Left forelimb (tissue), 1 donor: ENCODE data around the gene BRICD5.
"Not testable (repeated sequence)": the region's sequence is repeated elsewhere in the genome, so short reads cannot be mapped to it uniquely, and the experiment has no call there.

ENCODE experiments used
- DNase-seq: peaks from one replicate; pipeline ENCODE4 v3.0.0-alpha.2; 2018; ENCODE audit warnings: low spot score

Gene BRICD5

DNA sequence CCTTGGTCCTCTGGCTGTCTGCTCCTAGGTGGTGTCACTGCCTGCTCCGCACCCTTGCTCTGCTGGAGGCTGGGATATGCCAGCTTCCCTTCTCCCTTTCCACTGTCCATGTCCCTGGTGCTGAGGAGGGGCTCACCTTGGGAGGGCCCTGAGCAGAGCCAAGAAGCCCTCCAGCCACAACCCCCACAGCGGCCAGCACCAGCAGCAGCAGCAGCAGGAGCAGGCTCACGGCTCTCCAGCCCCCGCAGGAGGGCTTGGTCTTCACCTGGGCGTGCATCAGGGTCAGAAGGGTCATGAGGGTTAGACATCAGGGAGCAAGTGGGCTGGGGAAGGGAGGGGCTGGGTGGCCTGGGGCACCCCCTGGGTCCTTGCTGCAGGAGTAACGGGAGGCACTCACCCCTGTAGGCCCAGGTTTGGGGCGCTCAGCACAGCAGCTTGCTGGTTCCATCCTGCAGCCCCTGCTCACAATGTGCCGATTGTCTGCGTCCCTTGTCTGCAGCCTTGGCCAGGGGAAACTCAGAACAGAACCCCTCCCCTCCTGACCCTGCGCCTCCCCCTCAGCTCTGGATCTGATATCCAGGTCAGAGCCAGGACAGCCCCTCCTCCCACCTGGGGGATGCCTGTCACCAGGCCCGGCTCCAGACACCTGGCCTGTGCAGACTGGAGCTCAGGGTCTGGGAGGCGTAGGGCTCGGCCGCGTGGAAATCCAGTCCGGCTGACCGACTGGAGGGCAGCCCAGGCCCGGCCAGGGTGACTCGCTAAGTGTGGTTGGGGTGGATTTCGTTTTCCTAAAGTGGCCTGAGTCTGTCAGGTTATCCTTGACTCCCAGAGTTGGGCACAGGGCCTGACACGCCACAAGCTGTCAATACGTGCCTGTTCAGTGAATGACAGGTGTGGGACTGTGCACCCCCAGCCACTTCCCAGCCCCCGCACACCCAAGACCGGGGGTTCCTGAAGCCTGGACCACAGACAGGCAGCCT is at the start of gene BRICD5:
Gene BRICD5 (minus strand): TSS at position 478 of the 980 bp plus-strand sequence. CDS start 30 bp downstream, at position 448.
- DNase-seq, result no peak

DNA sequence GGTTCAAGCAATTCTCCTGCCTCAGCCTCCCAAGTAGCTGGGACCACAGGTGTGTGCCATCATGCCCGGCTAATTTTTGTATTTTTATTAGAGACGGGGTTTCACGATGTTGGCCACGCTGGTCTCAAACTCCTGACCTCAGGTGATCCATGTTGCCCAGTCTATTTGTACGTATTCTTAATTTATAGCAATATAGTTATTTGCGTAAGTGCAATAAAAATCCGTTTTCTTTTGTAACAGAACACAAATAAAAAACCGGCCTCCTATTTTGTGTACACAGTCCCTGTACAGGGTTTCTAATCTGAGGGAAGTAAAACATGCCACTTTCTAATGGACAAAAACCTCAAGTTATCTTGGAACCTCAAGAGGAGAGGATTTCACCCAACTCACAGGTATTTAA is 49.6 kb upstream of the BRICD5 start:
- DNase-seq, result no peak

DNA sequence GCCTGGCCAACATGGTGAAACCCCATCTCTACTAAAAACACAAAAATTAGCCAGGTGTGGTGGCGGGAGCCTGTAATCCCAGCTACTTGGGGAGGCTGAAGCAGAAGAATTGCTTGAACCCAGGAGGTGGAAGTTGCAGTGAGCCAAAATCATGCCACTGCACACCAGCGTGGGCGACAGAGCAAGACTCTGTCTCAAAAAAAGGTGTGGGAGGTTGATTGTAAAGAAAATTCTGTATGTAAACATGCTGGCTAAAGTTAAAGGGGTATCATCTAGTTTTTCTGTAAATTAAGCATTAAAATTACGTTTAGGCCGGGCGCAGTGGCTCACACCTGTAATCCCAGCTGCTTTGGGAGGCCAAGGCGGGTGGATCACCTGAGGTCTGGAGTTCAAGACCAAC is 47.9 kb upstream of the BRICD5 start:
- DNase-seq, result not testable (repeated sequence)

DNA sequence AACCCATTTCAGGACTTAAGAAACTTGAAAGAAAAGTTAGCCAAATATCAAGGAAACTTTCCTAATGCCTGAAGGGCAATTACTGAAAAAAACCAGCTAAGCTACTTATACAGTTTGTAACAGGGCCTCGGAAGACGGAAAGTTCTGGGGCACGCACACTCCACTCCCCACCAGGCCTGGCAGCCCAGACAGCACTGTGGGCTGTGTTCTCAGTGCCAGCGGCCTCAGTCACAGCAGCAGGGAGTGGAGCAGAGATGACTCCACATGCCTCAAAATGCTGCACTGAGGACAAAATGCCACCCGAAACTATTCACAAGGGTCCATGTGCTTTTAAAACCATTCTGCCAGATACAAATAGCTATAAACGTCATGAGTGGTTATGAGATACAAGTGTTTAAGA is 47.1 kb upstream of the BRICD5 start:
- no peak for DNase-seq

DNA sequence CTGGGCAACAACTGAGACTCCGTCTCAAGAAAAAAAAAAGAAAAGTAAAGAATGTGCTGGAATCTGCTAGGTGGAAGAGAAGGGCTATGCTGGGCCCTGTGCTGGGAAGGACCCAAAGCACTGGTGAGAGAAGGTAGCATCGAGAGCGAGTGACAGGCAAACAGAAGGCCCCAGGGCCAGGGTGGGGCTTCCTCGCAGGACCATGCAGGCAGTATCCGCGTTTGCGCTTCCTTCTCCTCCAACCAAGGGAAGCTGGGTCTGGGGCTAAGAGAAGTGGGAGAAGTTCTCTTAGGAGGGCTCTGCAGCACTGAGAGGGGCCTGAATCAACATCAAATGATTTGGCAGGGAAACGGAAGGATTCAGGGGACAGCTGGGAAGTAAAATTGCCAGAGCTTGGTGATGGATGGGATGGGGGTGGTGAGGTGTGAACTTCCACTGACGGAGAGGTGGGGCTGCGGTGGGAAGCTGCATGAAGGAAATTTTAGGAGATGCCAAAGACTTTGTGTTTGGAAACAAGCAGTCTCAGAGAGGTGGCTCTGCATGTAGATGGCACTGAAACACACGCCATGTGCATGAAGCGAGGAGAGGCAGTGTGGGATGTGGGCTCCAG is 46.0 kb upstream of the BRICD5 start:
- no peak for DNase-seq

DNA sequence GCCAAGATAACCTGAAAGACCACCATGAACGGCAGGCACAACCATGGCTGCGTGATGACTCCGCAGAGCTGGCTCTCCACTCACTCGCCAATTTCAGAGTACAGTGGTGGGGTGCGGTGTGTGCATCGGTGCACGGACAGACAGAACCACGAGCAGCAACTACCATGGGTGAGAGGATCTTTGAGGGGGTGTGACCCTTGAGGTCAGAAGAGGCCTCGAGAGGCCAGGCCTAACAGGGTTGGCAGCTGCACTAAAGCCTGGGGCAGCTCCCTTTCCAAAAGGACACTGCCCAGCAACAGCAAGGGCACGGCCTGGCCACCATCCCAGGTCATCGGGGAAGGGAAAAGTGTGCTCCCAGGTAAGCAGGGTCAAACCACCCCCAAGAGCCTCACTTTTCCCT is 42.6 kb upstream of the BRICD5 start:
- no peak for DNase-seq

DNA sequence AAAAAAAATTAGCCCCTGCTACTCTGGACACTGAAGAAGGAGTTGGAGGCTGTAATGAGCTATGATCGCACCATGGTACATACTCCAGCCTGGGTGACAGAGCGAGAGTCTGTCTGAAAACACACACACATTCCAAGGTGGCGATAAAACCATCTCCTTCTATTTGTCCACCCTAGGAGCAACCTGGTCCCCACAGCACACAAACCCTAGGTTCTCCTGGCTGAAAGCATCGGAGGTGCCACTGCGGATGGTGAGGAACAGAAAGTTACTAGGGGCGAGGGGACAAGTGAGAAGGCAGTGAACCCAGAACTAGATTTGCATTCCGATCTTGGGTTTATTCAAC is 42.1 kb upstream of the BRICD5 start:
- DNase-seq, result no peak

DNA sequence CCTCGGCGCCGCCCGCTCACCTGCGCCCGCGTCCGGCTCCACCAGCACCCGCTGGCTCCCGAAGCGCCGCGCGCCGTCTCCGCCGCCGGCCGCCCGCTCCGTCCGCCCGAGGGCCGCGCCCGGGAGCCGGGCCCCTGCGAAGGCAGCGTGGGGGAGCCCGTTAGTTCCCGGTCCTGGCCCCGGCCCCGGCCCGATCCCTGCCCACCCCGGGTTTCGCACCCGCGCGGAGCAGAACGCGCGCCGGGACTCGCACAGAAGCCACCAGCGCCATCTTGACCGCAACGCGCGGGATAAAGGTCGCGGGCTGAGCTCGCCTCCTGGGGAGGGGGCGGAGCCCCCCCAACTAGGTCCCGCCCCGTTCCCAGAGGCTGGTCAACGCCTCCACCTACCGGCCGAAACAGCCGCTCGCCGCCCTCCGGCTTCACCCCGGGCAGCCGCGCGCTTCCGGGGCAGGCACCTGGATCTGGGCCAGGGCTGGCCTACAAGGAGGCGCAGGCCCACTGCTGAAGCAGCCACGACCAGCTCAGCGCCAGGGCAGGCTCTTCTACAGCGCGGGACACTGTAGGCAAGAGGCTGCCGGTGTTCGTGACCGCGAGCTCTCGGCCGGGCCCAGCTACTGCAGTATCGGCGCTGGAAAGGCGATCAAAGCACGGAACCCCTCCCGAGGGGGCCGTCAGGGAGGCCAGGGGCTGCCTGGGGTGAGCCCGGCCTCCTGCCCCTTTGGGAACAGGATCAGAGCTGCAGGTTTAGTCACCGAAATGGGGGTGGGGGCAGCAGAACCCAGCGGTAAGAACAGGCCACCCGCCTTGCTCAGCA is 40.8 kb upstream of the BRICD5 start, which contains the start of gene ECI1:
Gene ECI1 (minus strand): TSS at position 292 of the 816 bp plus-strand sequence. CDS start 21 bp downstream, at position 271.
- DNase-seq, result peak; percentile 95

DNA sequence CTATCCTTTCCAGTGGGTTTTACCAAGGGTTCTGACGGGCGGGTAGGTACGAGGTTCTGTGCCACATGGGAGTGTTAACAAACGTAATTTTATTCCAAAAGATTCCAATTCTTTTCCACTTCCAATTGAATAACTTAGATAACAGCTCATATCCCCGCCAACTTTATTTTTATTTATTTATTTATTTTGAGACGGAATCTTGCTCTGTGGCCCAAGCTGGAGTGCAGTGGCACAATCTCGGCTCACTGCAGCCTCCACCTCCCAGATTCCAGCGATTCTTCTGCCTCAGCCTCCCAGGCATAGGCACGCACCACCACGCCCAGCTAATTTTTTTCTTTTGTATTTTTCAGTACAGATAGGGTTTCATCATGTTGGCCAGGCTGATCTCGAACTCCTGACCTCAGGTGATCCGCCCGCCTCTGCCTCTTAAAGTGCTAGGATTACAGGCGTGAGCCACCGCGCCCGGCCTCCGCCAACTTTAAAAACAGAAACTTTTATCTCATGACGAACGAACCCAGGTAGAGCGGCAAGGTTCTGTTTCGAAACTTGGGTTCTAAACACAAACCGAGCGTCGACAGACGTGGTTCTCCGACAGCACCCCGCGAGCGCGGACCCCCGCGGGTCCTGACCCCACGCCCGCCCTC is 40.1 kb upstream of the BRICD5 start:
- no peak for DNase-seq

DNA sequence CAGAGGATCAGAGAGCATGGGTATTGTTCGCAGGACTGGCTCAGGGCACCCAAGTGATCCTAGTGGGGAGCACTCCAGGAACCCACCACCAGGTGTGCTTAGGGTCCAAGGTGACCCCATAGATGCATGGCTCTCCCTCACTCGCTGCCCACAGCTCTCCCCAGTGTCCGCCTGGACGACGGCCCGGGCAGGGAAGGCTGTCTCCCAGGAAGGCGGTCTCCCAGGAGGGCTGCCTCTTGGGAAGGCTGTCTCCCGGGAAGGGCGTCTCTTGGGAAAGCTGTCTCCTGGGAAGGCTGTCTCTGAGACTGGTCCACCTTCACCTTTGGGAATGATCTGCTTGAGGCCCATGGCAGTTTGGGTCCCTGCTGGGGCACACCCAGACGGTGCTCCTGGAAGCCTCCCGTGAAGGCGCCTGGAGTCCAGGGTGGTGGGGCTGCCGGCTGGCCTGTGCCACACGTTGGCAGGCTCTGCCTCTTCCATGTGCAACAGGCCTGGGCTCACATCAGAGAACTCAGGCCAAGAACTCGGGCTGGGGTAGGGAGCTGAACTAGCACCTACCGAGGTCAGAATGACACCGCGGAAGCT is 35.7 kb upstream of the BRICD5 start:
- DNase-seq, result no peak

DNA sequence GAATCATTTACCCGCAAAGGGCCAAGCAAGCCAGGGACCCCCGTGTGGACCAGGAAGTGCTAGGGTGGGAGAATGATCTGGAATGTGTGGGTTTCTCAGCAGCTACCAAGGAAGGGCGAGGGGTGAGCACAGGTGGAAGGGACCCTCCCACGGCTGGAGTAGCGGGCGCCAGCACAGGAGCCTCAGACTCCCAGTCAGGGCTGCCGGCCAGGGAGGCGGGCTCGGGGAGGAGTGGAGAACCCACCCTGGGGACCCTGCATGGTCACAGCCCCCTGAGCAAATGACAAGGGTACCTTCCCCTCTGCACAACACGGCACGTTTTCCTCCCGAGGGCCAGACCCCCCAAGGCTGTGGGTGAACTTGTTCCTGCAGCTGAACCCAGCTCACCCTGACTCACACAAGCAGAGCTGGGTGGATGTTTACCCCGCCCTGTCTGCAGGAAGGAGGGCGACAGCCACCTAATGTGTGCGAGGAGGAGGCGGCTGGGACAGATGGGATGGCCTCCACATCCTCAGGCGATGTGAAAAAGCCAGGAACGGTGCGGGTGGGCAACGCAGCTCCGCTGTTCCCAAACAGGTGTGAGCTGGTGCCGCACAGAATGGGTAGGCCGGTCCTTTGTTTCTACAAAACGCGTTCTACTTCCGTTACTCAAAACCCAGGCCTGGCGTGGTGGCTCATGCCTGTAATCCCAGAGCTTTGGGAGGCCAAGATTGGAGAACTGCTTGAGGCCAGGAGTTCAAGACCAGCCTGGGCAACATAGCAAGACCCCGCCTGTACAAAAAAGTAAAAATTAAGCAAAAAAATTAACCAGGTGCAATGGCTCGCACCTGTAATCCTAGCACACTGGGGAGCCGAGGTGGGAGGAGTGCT is 34.5 kb upstream of the BRICD5 start:
- no peak for DNase-seq

DNA sequence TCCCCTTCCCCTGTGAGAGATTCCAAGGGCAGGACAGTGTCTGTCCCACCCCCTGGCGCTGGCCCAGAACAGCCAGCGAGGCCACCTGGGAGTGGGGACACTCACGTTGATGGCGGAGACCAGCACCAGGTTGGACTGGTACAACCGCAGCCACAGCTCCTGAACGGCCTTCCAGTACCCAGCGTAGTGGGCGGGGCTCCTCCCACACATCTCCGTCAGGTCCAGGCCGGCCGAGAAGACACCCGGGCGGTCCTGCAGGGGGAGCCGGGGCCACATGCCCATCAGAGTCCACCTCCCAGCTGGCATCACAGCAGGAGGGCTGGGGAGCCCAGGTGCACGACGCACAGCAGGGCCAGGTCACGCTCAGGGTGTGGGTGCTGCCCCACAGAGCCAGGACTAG is 33.6 kb upstream of the BRICD5 start:
- no peak for DNase-seq

DNA sequence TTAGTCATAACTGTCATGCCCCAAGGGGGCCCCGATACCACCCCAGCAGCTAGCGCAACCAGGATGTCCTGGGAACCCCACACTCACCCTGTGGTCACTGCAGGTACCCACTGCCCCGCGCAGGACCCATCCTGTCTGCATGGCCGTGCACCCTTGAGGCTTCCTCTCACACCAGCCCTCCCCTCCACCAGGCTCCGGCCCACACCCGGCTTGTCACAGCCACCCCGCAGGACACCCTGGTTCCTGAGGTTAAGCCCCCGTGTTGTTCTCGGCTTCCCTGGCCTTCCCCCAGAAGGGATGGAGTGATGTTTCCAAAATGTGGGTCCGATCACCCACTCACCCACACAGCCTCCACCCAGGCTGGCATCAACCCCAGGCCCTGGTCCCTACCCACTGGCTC is 33.1 kb upstream of the BRICD5 start:
- no peak for DNase-seq

DNA sequence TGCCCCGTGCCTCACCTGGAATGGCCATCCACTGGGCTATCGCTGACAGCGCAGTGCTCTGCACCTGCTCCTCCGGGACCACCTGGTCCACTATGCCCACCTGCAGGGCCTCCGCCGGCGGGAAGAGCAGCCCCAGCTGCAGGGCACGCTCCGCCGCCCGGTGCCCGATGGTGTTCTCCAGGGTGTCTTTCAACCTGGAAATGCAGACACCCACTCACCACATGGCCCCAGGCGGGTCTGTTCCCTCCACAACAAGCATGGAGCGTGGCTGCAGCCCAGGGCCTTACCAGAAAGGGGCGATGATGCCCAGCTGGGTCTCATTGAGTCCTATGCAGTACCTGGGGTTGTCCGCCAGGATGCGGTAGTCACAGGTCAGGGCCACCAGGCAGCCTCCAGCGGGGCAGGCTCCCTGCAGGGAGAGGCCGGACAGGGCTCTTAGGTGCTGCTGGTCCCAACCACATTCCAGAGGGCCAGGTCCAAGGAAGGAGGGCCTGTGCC is 32.4 kb upstream of the BRICD5 start:
- DNase-seq, result no peak

DNA sequence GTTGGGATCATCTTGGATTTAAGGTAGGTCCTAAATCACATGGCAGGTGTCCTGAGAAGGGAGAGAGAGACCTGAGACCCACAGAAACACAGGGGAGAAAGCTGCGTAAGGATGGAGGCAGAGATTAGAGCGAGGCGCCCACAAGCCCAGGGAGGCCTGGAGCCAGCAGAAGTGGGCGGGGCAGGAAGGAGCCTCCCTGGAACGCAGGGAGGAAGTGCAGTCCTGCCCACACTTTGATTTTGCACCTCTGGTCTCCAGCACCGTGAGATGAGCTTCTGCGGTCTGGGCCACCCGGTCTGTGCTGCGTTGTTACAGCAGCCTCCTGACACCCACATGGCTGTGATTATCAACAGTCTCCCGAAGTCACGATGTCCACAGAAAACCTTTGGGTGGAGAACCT is 31.9 kb upstream of the BRICD5 start:
- DNase-seq, result no peak

DNA sequence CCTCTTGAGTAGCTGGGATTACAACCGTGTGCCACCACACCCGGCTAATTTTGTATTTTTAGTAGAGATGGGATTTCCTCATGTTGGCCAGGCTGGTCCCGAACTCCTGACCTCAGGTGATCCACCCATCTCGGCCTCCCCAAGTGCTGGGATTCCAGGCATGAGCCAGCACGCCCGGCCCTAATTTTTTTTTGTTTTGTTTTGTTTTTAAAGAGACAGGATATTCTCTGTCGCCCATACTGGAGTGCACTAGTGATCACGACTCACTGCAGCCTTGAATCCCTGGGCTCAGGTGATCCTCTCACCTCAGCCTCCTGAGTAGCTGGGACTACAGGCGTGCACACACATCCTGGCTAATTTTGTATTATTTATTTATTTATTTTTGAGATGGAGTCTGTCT is 29.7 kb upstream of the BRICD5 start:
- not testable (repeated sequence) for DNase-seq

DNA sequence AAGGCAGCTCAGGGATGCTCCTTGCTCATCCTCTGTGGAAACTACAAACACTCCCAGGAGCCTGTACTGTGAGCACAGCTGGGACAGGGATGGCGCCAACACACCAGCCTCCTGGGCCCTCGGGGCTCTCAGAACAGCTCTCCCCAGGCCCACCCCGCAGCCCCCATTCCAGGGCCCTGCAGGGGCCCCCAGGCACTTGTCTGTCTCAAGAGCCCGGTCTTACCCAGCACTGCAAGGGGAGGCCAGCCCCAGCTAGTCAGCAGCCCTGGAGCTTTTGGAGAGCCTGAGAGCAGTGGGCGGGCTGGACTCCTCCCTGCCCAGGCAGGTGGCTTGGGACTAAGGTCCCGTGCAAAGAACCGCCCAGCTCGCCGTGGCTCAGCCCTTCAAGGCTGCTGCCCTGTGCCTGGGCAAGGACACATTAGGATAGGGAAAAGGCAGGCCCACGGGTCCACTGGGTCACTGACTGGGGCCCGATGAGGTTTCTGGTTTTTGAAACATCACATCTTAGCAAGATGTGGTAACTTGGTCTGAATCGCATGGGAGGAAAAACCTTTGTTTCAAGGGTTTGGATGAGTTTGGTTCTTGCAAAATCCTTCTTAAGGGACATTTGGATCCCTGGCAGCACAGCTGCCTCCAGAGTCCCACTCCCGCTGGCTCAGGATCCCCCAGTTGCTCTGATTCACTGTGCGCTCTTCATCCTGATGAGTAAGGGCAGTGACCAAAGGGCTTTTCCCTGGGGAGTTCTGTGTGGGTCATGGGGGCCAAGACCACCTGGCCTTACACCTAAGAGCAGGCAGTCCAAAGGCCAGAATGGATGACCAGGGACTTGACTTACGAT is 28.4 kb upstream of the BRICD5 start:
- no peak for DNase-seq

DNA sequence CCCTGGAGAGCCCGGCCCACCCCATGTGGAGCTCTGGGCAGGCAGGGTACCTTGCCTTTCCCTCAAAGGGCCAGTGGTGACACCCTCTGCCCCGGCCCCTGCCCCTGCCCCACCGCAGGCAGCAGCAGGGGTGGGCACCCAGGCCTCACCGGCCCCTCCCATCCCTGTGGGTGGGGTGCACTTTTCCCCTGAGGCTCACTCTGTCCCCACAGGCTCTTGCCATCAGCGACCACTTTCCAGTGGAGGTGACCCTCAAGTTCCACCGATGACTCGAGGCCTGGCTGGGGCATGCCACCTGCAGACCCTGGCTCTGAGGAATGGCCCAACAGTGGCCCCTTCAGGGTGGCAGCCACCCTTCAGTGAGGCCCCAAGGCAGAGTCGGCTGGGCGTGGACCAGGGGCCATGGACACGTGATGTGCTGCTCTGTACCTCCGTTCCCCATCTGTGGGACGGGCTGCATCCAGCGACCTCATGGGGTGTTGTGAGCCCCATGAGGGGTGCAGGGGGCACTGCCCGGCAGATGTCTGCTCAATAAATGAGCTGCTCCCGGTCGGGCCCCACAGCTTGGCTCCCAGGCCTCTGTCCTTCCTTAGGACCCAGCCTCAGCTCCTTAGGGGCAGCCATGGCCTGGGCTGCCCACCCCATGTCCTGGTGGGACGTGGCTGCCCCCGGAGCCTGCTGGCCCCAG is 27.6 kb upstream of the BRICD5 start:
- no peak for DNase-seq
